Activated CD4-positive, alpha-beta memory T cell treated with anti-CD3 and anti-CD28 coated beads for 36 hours (primary cell): ENCODE measurements around the gene NBAS. TPM values are rescaled to one million over a fixed set of nuclear protein-coding genes. Genes with fewer than 3 reads are reported as not detected.
"Not testable (repeated sequence)": the region's sequence is repeated elsewhere in the genome, so short reads cannot be mapped to it uniquely, and the experiment has no call there.

Experiments
- CTCF ChIA-PET: fragments of 350-600 bp; sonication (Branson Sonifier 250); formaldehyde crosslinking; loops from one replicate; lab custom pipeline; 2021; ENCODE audit warnings: antibody characterized with exemption, inconsistent platforms; lab: Charles Lee
- POLR2A ChIA-PET: fragments of 350-600 bp; sonication (Branson Sonifier 250); formaldehyde crosslinking; loops from one replicate; lab custom pipeline; 2021; ENCODE audit warnings: antibody characterized with exemption; lab: Charles Lee
- DNase-seq: peaks from one replicate; pipeline ENCODE4 v3.0.0-alpha.2; 2020
- H3K27ac Mint-ChIP-seq: one replicate; pipeline ENCODE4 v1.8.0; 2021; ENCODE audit warnings: mixed read lengths
- H3K27me3 Mint-ChIP-seq: one replicate; pipeline ENCODE4 v1.8.0; 2021; ENCODE audit warnings: mixed read lengths
- H3K36me3 Mint-ChIP-seq: one replicate; pipeline ENCODE4 v1.8.0; 2021; ENCODE audit warnings: mixed read lengths
- H3K4me1 Mint-ChIP-seq: one replicate; pipeline ENCODE4 v1.8.0; 2021; ENCODE audit warnings: low read depth, mixed read lengths
- H3K4me3 Mint-ChIP-seq: one replicate; pipeline ENCODE4 v1.8.0; 2021; ENCODE audit warnings: mild to moderate bottlenecking, mixed read lengths
- H3K9me3 Mint-ChIP-seq: one replicate; pipeline ENCODE4 v1.8.0; 2021; ENCODE audit warnings: mixed read lengths
- intact Hi-C: fragments of 100-400 bp; cut with micrococcal nuclease; formaldehyde crosslinking; loops from one replicate; pipeline ENCODE4 v1.15.1; 2023
- total RNA-seq, 2 experiments: library from RNA; stranded (reverse); gene quantifications; one replicate each; pipeline ENCODE4 v1.2.3, GENCODE V29; 2021

The NBAS gene
- total RNA-seq, 2 experiments from 2014 or later: 40.1 to 44.0 TPM

GRCh38 chr2:15446961-15447360, 114.2 kb downstream of the NBAS start:
- DNase-seq: no peak
- Mint-ChIP-seq H3K4me1 (no peaks in the 10 kb centered on the region), H3K4me3 (no peak overlapping the region), H3K36me3 (peaks cover 29% of the 10 kb centered on the region), H3K27me3 (no peaks in the 10 kb centered on the region), H3K27ac (no peak overlapping the region), H3K9me3 (peaks cover 11% of the 10 kb centered on the region)
- intact Hi-C loops: no loop called here
- ChIA-PET POLR2A (no interaction called here), CTCF (no interaction called here)

- no peaks in the 10 kb centered on the region for H3K27me3 Mint-ChIP-seq
- DNase-seq: no peak
- peaks cover 27% of the 10 kb centered on the region for H3K36me3 Mint-ChIP-seq
- H3K9me3 Mint-ChIP-seq: peaks cover 11% of the 10 kb centered on the region
- intact Hi-C loops: no loop called here
- POLR2A ChIA-PET: no interaction called here
- H3K27ac Mint-ChIP-seq: no peak overlapping the region
- CTCF ChIA-PET: no interaction called here
- no peaks in the 10 kb centered on the region for H3K4me1 Mint-ChIP-seq
- H3K4me3 Mint-ChIP-seq: no peak overlapping the region
Observed at GRCh38 chr2:15445891-15446562, 115.1 kb downstream of the NBAS start.

GRCh38 chr2:15439768-15440524, 121.2 kb downstream of the NBAS start:
- H3K36me3 Mint-ChIP-seq: peaks cover 11% of the 10 kb centered on the region
- H3K4me3 Mint-ChIP-seq, H3K27ac Mint-ChIP-seq, intact Hi-C loops, DNase-seq, H3K9me3 Mint-ChIP-seq, CTCF ChIA-PET, H3K27me3 Mint-ChIP-seq, H3K4me1 Mint-ChIP-seq, POLR2A ChIA-PET: not testable (repeated sequence)

- H3K36me3 Mint-ChIP-seq: peaks cover 11% of the 10 kb centered on the region
- H3K4me1 Mint-ChIP-seq, DNase-seq, CTCF ChIA-PET, H3K27ac Mint-ChIP-seq, H3K27me3 Mint-ChIP-seq, POLR2A ChIA-PET, H3K9me3 Mint-ChIP-seq, intact Hi-C loops, H3K4me3 Mint-ChIP-seq: not testable (repeated sequence)
Observed at GRCh38 chr2:15439366-15439765, 121.8 kb downstream of the NBAS start.

- Mint-ChIP-seq H3K4me3 (no peak overlapping the region), H3K27me3 (no peaks in the 10 kb centered on the region), H3K27ac (no peak overlapping the region), H3K36me3 (peaks cover 11% of the 10 kb centered on the region), H3K4me1 (peaks cover 2% of the 10 kb centered on the region), H3K9me3 (no peaks in the 10 kb centered on the region)
- ChIA-PET CTCF (interaction anchor here (0.7 to 0.9 kb wide), 3 partner anchors 13 to 141 kb away, joined by 3 read pairs; no protein-coding TSS in a partner anchor), POLR2A (no interaction called here)
- no peak for DNase-seq
- intact Hi-C loops: no loop called here
Observed at GRCh38 chr2:15436195-15436594, 124.9 kb downstream of the NBAS start.

- peaks cover 8% of the 10 kb centered on the region for H3K36me3 Mint-ChIP-seq
- POLR2A ChIA-PET: no interaction called here
- CTCF ChIA-PET: interaction anchor here (0.8 kb wide), 1 partner anchor 142 kb away, joined by 3 read pairs; no protein-coding TSS in a partner anchor
- intact Hi-C loops: no loop called here
- H3K4me1 Mint-ChIP-seq: peaks cover 2% of the 10 kb centered on the region
- H3K27ac Mint-ChIP-seq: no peak overlapping the region
- no peaks in the 10 kb centered on the region for H3K9me3 Mint-ChIP-seq
- no peak for DNase-seq
- H3K4me3 Mint-ChIP-seq: no peak overlapping the region
- no peaks in the 10 kb centered on the region for H3K27me3 Mint-ChIP-seq
Observed at GRCh38 chr2:15435474-15435873, 125.7 kb downstream of the NBAS start.

GRCh38 chr2:15432642-15433256, 128.4 kb downstream of the NBAS start:
- H3K9me3 Mint-ChIP-seq: no peaks in the 10 kb centered on the region
- peaks cover 2% of the 10 kb centered on the region for H3K4me1 Mint-ChIP-seq
- POLR2A ChIA-PET: no interaction called here
- DNase-seq: no peak
- no peak overlapping the region for H3K27ac Mint-ChIP-seq
- intact Hi-C loops: no loop called here
- H3K36me3 Mint-ChIP-seq: peaks cover 5% of the 10 kb centered on the region
- H3K4me3 Mint-ChIP-seq: no peak overlapping the region
- H3K27me3 Mint-ChIP-seq: no peaks in the 10 kb centered on the region
- CTCF ChIA-PET: interaction anchor here (1.3 kb wide), 1 partner anchor 145 kb away, joined by 5 read pairs; no protein-coding TSS in a partner anchor

GRCh38 chr2:15429032-15429431, 132.1 kb downstream of the NBAS start:
- H3K4me1 Mint-ChIP-seq: no peaks in the 10 kb centered on the region
- CTCF ChIA-PET: interaction anchor here (0.6 kb wide), 1 partner anchor 159 kb away, joined by 3 read pairs; no protein-coding TSS in a partner anchor
- H3K4me3 Mint-ChIP-seq: no peak overlapping the region
- no peaks in the 10 kb centered on the region for H3K9me3 Mint-ChIP-seq
- H3K27me3 Mint-ChIP-seq: no peaks in the 10 kb centered on the region
- peaks cover 12% of the 10 kb centered on the region for H3K36me3 Mint-ChIP-seq
- DNase-seq: no peak
- intact Hi-C loops: no loop called here
- POLR2A ChIA-PET: no interaction called here
- H3K27ac Mint-ChIP-seq: no peak overlapping the region

- intact Hi-C loops: no loop called here
- Mint-ChIP-seq H3K27me3 (no peaks in the 10 kb centered on the region), H3K4me1 (no peaks in the 10 kb centered on the region), H3K27ac (no peak overlapping the region), H3K4me3 (no peak overlapping the region), H3K9me3 (no peaks in the 10 kb centered on the region), H3K36me3 (peaks cover 18% of the 10 kb centered on the region)
- ChIA-PET POLR2A (no interaction called here), CTCF (no interaction called here)
- no peak for DNase-seq
Observed at GRCh38 chr2:15427987-15428386, 133.1 kb downstream of the NBAS start.

- POLR2A ChIA-PET: no interaction called here
- Mint-ChIP-seq H3K9me3 (no peaks in the 10 kb centered on the region), H3K36me3 (peaks cover 18% of the 10 kb centered on the region), H3K4me3 (no peak overlapping the region), H3K27me3 (no peaks in the 10 kb centered on the region), H3K27ac (no peak overlapping the region), H3K4me1 (no peaks in the 10 kb centered on the region)
- DNase-seq: no peak
- intact Hi-C loops: no loop called here
- CTCF ChIA-PET: no interaction called here
Observed at GRCh38 chr2:15426606-15427005, 134.5 kb downstream of the NBAS start.

- Mint-ChIP-seq H3K4me3 (no peak overlapping the region), H3K4me1 (no peaks in the 10 kb centered on the region), H3K36me3 (peaks cover 16% of the 10 kb centered on the region), H3K27me3 (no peaks in the 10 kb centered on the region), H3K27ac (no peak overlapping the region), H3K9me3 (no peaks in the 10 kb centered on the region)
- intact Hi-C loops: no loop called here
- no peak for DNase-seq
- CTCF ChIA-PET: no interaction called here
- POLR2A ChIA-PET: interaction anchor here (0.7 kb wide), 1 partner anchor 1218 kb away, joined by 3 read pairs; no protein-coding TSS in a partner anchor
Observed at GRCh38 chr2:15425712-15426111, 135.4 kb downstream of the NBAS start.

- Mint-ChIP-seq H3K27me3 (no peaks in the 10 kb centered on the region), H3K4me3 (no peak overlapping the region), H3K4me1 (no peaks in the 10 kb centered on the region), H3K9me3 (no peaks in the 10 kb centered on the region), H3K36me3 (peaks cover 23% of the 10 kb centered on the region), H3K27ac (no peak overlapping the region)
- ChIA-PET CTCF (interaction anchor here (0.7 kb wide), 1 partner anchor 276 kb away, joined by 4 read pairs; no protein-coding TSS in a partner anchor), POLR2A (no interaction called here)
- intact Hi-C loops: no loop called here
- no peak for DNase-seq
Observed at GRCh38 chr2:15421753-15422152, 139.4 kb downstream of the NBAS start.
